GM12873 (cell line): ENCODE measurements around the gene KLHL36.

Source experiments
- TF ChIP-seq, protein P1 (sequence below): IDR thresholded peaks from 2 replicates; pipeline ENCODE4 v1.5.1; 2012; ENCODE audit warnings: low read depth, mild to moderate bottlenecking, moderate library complexity, low read length, control low read depth; ENCODE audit not compliant: insufficient read depth; ENCODE audit errors: missing control alignments

The KLHL36 gene

DNA sequence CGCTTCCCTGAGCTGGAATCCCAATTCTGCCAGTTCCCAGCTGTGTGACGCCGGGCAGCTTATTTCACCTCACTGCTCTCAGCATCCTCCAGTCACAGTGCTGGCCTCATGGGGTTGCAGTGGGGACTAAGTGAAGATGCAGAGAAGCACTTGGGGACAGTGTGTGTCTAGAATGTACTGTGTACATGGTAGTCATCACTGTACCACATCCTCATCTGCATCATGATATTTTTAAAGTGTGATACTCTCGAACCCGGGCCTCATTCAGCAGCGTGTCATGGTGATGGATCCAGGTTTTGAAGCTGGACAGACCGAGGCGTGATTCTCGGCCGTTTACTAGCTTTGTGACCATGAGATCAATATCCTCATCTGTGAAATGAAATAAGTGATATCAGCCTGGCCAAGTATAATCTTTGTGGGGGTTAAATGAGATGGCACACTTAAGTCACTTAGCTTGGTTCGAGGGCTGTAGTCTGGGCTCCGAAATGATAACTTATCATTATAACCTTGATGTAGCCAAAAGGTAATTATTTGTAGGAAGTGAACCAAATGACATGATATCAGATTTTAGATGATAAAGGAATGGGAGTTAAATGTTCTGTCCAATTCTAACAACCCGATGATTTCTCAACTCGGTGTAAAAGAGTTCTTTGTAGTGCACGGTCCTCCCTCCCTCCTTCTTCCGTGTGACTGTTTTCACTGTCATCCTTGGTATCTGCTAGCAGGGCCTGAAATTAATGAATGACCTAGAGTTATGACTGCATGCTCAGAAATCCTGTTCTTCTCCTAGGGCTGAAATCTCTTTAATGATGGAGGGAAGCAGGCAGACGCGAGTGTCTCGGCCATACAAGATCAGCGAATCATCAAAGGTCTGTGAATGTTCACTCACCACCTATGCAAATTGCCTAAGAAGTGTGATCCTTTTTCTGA lies 2.0 kb downstream of the KLHL36 start:
- TF ChIP-seq, protein P1, sequence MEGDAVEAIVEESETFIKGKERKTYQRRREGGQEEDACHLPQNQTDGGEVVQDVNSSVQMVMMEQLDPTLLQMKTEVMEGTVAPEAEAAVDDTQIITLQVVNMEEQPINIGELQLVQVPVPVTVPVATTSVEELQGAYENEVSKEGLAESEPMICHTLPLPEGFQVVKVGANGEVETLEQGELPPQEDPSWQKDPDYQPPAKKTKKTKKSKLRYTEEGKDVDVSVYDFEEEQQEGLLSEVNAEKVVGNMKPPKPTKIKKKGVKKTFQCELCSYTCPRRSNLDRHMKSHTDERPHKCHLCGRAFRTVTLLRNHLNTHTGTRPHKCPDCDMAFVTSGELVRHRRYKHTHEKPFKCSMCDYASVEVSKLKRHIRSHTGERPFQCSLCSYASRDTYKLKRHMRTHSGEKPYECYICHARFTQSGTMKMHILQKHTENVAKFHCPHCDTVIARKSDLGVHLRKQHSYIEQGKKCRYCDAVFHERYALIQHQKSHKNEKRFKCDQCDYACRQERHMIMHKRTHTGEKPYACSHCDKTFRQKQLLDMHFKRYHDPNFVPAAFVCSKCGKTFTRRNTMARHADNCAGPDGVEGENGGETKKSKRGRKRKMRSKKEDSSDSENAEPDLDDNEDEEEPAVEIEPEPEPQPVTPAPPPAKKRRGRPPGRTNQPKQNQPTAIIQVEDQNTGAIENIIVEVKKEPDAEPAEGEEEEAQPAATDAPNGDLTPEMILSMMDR = no peak

DNA sequence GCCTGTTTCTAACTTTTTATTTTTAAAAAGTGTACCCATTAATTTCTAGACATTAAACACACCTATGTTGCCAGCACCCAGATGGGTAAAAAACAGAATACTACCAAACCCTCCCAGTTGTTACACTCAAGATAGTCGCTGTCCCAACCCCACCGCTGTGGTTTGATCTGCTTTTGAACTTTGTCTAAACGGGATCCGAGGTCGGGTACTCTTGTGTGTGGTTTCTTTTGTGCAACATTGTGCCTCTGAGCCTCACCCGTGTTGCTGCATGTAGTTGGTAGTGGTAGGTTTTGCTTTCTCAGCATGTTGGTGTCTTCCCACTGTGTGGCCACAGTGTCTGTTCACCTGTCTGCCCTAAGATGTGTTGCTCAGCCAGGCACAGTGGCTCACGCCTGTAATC lies 4.3 kb downstream of the KLHL36 start:
- TF ChIP-seq, protein P1 = no peak

DNA sequence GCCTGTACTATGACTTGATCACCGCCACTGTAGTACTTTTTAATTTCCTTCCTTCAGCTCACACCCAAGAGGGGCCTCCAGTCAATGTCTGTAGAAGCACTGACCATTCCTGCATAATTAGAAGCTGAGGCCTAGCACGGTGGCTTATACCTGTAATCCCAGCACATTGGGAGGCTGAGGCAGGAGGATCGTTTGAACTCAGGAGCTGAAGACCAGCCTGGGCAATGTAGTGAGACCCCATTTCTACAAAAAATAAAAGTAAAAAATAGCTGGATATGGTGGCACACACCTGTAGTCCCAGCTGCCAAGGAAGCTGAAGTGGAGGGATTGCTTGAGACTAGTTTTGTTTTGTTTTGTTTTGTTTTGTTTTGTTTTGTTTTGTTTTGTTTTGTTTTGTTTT lies 5.9 kb downstream of the KLHL36 start:
- TF ChIP-seq, protein P1 = no peak

DNA sequence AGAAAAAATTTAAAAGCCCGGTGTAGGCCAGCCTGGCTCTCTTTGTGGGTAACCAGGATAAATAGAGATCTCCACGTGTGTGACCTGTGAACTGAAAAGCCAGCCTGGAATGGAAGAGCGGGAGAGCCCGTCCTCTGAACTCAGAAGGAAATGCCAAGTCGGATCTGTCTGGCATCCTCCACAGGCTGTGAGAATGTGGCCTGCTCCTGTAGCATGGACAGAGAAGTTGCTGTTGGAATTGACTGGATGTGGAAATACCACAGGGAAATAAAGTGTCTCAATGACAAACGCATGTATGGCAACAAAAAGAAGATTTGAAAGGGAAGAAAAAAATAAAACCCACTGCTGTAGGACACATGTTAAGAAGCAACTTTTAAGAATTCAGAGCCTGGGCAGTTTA lies 6.7 kb downstream of the KLHL36 start:
- TF ChIP-seq, protein P1 = no peak

DNA sequence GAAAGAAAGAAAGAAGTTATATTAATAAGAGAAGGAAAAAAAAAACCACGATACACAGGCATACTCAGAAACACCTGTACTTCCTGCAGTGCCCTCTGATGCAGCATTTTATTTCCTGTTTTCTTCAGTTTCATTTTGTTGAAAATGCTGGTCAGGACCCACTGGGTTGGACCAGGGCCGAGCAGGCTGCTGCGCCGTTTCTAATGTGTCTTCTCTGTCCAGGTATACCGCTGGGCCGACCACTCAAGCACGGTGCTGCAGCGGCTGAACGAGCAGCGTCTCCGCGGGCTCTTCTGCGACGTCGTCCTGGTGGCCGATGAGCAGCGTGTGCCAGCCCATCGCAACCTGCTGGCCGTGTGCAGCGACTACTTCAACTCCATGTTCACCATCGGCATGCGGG lies 8.3 kb downstream of the KLHL36 start:
- TF ChIP-seq, protein P1 = no peak

DNA sequence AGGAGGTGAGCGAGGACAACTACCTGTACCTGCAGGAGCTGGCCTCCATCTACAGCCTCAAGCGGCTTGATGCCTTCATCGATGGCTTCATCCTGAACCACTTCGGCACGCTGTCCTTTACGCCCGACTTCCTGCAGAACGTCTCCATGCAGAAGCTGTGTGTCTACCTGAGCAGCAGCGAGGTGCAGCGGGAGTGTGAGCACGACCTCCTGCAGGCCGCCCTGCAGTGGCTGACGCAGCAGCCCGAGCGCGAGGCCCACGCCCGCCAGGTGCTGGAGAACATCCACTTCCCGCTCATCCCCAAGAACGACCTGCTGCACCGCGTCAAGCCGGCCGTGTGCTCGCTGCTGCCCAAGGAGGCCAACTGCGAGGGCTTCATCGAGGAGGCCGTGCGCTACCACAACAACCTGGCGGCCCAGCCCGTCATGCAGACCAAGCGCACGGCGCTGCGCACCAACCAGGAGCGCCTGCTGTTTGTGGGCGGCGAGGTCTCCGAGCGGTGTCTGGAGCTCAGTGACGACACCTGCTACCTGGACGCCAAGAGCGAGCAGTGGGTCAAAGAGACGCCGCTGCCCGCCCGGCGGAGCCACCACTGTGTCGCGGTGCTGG lies 9.0 kb downstream of the KLHL36 start:
- TF ChIP-seq, protein P1 = no peak

DNA sequence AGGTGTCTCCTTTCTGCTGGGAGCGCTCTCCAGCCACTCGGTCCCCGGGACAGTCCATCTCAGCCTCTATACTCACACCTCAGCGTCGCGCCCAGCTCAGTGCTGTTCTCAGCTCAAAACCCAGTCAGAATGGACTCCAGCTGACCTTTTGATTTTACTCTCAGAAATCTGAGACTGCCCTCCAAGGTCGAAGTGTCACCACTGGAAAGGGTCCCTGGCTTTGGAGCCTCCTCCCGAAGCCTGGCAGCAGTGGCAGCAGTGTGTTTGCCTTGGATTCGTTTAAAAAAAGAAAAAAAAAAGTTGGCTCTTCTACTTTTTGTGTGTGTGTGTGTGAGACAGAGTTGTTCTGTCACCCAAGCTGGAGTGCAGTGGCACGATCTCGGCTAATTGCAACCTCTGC lies 10.4 kb downstream of the KLHL36 start:
- TF ChIP-seq, protein P1 = no peak
